D721Med (cell line): ENCODE results near the gene ERVK3-1.

ENCODE experiments used
- DNase-seq: peaks from one replicate; pipeline ENCODE4 v3.0.0; 2011; ENCODE audit warnings: low spot score; ENCODE audit not compliant: insufficient read length
- FAIRE-seq: peaks from 2 replicates; lab custom pipeline; 2011; peaks lifted over from hg19 to GRCh38; lab: Jason Lieb, UNC
- TF ChIP-seq, protein P1 (sequence below): IDR thresholded peaks from 2 replicates; pipeline ENCODE4 v1.5.1; 2012; ENCODE audit warnings: mild to moderate bottlenecking, control low read depth; ENCODE audit not compliant: insufficient read depth; ENCODE audit errors: missing control alignments

The ERVK3-1 gene

DNA sequence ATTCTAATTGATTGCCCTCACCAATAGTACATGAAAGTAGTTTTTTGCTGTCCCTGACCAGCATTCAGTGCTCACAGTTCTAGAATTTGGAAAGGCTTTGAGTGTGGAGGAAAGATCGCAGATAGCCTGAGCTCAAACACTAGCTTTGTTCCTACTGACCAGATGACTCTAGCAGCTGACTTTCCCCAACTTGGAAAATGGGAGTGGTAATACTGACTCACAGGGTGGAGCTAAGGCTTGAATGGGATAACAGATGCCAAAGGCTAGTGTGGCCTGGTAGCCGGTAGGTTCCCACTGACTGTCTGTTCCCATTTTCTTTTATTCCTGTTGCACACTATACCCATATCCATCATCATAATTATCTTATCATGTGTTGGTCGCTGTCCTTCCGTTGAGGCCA lies 25.3 kb downstream of the ERVK3-1 start:
- DNase-seq (no peak), FAIRE-seq (no peak)

DNA sequence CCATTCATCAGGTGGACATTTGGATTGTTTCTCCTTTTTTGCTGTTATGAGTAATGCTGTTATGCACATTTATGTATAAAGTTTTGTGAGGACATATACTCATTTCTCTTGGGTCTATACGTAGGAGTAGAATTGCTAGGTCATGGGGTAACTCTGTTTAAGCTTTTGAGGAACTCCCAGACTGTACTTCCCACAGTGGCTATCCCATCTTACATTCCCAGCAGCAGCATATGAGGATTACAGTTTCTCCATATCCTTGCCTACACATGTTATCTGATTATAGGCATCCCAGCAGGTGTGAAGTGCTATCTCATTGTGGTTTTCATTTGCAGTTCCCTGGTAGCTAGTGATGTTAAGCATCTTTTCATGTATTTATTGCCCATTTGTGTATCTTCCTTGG lies 27.5 kb downstream of the ERVK3-1 start:
- TF ChIP-seq, protein P1, sequence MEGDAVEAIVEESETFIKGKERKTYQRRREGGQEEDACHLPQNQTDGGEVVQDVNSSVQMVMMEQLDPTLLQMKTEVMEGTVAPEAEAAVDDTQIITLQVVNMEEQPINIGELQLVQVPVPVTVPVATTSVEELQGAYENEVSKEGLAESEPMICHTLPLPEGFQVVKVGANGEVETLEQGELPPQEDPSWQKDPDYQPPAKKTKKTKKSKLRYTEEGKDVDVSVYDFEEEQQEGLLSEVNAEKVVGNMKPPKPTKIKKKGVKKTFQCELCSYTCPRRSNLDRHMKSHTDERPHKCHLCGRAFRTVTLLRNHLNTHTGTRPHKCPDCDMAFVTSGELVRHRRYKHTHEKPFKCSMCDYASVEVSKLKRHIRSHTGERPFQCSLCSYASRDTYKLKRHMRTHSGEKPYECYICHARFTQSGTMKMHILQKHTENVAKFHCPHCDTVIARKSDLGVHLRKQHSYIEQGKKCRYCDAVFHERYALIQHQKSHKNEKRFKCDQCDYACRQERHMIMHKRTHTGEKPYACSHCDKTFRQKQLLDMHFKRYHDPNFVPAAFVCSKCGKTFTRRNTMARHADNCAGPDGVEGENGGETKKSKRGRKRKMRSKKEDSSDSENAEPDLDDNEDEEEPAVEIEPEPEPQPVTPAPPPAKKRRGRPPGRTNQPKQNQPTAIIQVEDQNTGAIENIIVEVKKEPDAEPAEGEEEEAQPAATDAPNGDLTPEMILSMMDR: no peak
- FAIRE-seq: no peak

More for the DNA sequence above, 25.3 kb downstream of the ERVK3-1 start:
- TF ChIP-seq, protein P1: no peak

DNA sequence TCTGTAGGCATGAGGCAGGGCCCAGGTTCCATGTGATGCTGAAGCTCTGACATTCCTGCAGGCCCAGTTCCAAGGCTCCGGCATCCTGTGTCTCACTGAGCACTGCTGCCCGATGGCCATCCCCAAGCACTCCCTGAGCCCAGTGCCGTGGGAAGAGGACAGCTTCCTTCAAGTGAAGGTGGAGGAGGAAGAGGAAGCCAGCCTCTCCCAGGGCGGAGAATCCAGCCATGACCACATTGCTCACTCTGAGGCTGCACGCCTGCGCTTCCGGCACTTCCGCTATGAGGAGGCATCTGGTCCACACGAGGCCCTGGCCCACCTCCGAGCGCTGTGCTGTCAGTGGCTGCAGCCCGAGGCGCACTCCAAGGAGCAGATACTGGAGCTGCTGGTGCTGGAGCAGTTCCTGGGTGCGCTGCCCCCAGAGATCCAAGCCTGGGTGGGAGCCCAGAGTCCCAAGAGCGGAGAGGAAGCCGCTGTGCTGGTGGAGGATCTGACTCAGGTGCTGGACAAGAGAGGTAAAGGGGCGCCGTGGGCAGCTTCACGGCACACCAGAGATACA lies 29.6 kb downstream of the ERVK3-1 start:
- TF ChIP-seq, protein P1: no peak
- DNase-seq (no peak), FAIRE-seq (no peak)

More for the DNA sequence above, 27.5 kb downstream of the ERVK3-1 start:
- no peak for DNase-seq

DNA sequence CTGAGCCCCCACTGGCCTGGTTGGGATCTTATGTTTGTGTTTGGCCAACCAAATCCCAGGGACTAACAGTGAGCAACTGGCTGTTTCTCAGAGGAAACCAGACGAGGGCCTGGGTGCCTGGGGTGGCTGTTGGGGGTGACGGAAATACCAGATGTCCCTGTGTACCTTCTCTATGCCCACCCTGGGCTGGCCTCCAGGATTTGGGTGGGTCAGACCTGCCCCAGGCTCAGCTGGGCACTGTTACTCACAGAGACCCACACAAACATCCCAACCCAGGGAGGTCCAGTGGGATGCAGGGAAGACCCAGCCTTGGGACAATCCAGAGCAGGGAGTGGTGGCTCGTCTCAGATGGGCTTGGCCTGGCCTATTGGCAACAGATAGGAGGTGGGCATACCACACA lies 30.5 kb downstream of the ERVK3-1 start:
- DNase-seq (no peak), FAIRE-seq (no peak)
- TF ChIP-seq, protein P1: no peak

DNA sequence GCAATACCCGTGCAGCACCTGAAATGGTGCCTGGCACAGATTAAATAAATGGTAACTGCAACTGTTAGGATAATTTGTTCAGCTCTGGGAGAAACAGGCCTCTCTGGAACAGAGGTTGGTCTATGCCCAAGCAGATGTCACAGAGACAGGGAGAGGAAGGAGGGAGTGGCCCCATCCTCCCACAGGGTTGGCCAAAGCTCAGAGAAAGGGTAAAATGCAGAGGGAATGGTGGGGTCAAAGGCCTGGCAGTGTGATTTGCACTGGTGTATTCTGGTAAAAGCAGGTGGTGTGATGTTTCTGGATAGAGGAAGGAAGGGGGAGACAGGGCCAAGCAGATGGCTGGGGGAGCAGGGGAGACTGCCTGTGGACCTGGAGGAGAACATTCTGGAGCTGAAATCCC lies 31.0 kb downstream of the ERVK3-1 start:
- FAIRE-seq (no peak), DNase-seq (no peak)
- TF ChIP-seq, protein P1: no peak

DNA sequence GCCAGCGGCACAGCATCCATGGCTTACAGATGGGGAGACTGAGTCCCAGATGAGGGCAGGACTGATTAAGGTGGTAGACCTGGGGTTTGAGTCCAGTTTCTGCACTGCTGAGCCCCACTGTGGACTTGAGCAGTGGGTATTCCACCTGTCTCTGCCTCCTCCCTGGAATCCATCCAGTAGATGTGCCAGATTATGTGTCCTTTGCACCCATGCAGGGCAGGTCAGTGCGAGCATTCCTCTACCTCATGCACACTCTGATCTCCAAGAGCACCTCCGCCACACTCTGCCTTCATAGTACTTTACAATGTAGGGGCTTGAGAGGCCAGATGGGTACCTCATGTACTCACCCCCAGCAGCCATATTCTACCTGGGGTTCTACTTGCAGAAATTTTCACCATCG lies 31.6 kb downstream of the ERVK3-1 start:
- no peak for FAIRE-seq
- TF ChIP-seq, protein P1: no peak
- DNase-seq: no peak

DNA sequence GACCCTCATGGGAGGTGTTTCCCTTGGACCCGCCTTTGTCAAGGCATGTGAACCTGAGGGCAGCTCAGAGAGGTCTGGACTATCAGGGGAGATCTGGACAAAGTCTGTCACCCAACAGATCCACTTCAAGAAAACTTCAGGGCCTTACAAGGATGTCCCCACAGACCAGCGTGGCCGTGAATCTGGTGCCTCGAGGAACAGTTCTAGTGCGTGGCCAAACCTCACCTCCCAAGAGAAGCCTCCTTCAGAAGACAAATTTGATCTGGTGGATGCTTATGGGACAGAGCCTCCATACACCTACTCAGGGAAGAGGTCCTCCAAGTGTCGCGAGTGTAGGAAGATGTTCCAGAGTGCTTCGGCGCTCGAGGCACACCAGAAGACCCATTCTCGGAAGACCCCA lies 33.2 kb downstream of the ERVK3-1 start:
- FAIRE-seq: no peak
- no peak for DNase-seq
- TF ChIP-seq, protein P1: no peak
